ENCODE data around the gene TBX15.

TBX15 gene

DNA sequence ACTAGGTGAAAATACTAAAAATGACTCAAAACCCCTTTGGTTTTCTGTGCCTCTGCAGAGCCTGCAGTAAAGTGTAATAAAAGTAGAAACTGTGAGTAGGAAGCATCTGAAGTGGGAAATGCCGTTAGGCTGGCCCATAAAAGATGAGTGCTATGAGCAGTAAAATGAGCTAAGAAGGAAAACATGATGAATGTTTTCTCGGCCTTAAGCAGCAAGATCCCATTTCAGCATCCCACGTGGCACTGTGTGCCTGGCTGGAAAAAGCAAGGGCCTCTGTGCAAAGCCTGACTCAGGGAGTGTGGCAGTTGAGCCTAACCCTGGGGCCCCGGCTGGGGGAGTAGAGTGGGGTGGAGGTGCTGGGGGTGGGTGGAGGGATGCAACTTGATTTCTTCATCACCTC is 109.5 kb downstream of the TBX15 start:
- no peak for DNase-seq

DNA sequence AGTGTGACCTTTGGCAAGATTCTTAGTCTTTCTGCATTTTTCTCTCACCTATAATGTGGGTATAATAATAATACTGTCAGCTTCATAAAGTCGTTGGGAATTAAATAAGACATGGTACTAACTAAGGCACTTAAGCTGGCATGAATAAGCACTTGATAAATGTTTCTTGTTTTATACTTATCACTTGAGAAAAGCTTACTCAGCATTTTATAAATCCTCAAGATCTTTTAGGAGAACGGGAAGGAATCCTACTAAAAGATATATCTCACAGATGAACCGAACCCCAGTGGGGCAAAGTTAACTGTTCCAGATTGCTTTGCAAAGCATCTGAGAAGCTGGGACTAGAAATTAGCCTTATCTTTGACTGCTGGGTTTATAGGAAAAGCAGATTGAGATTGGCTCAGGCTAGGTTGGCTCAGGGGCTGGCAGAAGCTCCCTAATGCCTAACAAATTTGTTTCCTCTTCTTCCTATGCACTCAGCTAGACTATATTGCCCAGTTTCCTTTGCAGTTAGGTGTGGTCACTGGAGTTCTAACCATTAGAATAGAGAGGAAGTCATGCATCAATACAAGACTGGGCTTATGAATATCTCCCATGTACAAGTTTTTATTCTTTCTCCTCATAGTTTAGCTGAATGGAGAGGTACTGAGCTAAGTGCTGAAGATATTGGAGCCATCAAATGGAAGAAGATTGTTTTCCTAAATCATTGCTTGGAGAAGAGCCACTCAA is 110.3 kb downstream of the TBX15 start:
- DNase-seq: no peak

DNA sequence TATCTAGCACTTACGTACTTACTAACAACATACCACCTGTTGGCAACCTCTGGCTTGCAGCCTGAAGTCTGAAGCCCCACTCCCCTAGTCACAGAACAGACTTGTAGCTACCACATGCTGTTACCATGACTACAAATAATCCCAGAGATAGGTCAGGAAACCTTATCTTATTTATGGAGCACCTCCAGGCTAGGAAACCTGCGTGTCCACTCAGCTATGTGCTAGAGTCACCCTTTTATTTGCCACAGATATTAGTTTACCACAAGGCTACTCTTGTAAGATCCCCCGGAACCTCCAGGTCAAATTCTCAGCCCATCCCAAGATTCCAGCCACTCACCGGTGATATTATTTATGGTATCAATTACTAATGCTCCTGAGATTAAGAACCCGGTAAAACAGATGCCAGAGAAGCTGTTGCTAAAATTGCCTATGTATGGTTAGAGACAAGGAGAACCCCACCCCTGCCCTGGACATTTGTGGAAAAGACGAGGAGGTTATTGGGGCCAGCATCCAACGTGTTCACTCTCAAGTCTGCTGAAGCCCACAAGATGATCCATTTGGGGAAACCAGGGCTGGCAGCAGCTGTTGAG is 116.5 kb downstream of the TBX15 start:
- DNase-seq: no peak

GRCh38 chr1:118868387-118868786 is 119.8 kb downstream of the TBX15 start:
- no peak for DNase-seq

- no peak for DNase-seq
These were observed 121.8 kb downstream of the TBX15 start for GRCh38 chr1:118866330-118866729.

DNA sequence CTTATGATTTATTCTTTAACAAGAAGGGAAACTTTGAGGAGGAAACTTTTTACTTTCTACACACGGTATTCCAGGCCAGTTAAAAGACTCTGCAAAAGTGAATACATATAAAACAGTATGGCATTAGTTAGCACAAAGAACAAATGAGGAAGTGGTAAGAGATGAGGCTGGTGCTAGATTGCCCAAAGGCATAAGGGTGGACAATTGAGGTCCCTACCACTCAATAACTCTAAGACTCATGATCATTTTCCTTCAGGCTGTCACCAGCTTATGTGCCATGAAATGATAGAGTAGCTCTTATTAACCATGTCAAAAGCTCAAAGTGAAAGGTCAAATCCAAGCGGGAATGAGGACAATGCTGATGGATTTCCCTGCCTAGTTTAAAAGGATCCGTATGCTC is 124.5 kb downstream of the TBX15 start:
- DNase-seq: no peak

DNA sequence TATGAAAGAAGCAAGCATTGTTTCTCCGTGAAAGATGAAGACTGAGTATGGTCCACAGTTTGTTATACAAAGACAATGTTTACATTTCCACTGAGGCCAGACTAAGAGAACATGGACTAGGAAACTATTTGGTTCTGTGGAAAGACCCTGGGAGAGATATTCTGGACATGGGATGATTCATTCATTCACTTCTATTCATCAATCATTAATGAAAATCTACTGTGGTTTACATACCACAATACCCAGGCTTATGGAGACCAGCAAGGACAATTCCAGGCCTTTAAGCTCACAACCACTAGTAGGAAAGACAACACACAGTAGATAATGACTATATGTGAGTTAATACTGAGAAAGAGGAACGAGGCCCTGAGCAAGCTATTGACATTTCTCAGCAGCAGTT is 125.4 kb downstream of the TBX15 start:
- no peak for DNase-seq

- no peak for DNase-seq
These were observed 126.9 kb downstream of the TBX15 start for GRCh38 chr1:118861216-118861615.

- DNase-seq: no peak
These were observed 128.1 kb downstream of the TBX15 start for GRCh38 chr1:118859999-118860398.

- DNase-seq: no peak
These were observed 141.7 kb downstream of the TBX15 start for GRCh38 chr1:118846443-118846842.

DNA sequence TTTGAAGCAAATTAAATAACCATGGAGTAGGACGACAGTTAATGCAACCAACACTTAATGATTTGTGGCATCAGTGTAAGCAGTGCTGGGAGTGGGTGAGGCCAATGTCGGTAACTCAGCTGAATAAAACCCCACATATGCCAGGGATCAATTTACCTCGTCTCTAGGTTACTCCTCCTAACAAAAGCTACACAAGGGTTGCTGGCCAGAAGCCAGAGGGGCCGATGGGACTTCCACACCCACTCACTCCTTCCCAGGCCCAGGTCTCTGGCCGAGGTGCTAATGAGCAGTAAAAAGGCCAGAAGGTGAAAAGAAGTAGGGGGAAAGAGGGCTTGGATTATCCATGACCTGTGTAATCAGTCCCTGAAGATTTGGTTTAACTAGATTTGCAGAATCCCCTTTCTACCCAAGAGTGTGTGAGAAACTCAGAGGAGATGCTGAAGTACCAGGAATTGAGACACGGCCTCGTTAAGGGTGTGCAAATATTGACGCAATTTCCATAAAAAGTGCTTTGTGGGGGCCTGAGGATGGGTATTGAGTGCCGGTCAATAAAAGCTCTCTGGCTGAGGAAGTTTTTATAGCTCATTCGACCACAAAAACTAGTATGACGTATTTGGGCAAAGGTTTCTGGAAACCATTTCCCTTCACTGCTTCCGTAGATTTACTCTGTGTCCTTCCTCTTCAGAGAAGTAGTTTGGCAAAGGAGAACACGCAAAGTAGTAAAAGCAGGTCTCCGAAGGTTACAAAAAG is 145.5 kb downstream of the TBX15 start:
- peak; percentile 15 for DNase-seq

DNA sequence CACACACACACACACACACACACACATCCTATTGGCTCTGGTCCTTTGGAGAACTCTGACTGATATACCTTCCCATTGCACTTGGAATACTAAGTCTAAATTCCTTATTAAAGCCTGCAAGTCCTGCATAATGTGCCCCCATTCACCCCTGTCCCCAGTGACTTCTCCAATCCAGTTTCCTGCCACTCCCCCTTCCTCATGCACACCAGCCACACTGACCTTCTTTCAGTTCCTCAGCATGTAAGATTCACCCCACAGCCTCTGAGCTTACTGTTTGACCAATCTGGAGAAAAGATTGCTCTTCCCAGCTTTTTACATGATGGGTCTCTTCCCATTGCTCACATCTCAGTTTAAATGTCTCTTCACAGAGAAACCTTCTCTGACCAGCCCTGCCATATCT is 146.6 kb downstream of the TBX15 start:
- no peak for DNase-seq

All from eye (tissue), 1 donor.